ENCODE results near the gene CBX7. TPM values are rescaled to one million over a fixed set of nuclear protein-coding genes. Genes with fewer than 3 reads are reported as not detected.
"Not testable (repeated sequence)": the region's sequence is repeated elsewhere in the genome, so short reads cannot be mapped to it uniquely, and the experiment has no call there.

The CBX7 gene
- total RNA-seq, 2 experiments from 2014 or later, result 11.9 to 19.6 TPM

GRCh38 chr22:39173050-39173706 is 20.7 kb upstream of the CBX7 start:
- Histone ChIP-seq H3K9me3 (ENCODE audit: low read length) (no peaks in the 10 kb centered on the region), H3K79me2 (ENCODE audit: insufficient read depth, low read depth, low read length) (no peaks in the 10 kb centered on the region), H4K20me1 (ENCODE audit: insufficient read depth, low read length) (no peaks in the 10 kb centered on the region), H3K9me2 (ENCODE audit: insufficient read depth, low read length) (no peaks in the 10 kb centered on the region), H3K27ac (ENCODE audit: low read depth, low read length, poor library complexity, severe bottlenecking) (peak overlapping the region; percentile 91), H3K4me2 (ENCODE audit: low read length) (0 out of 2 replicates have a peak overlapping the region, but pooled peaks have one; percentile 0), H2AFZ (ENCODE audit: low read length) (no peak overlapping the region), H3K4me3 (ENCODE audit: low read depth, low read length, poor library complexity, severe bottlenecking) (no peak overlapping the region), H3K36me3 (ENCODE audit: insufficient read depth, low read length) (no peaks in the 10 kb centered on the region), H3K4me1 (ENCODE audit: insufficient read depth, low read length, poor library complexity, severe bottlenecking) (peaks cover 67% of the 10 kb centered on the region)
- BruUV-seq (replicated peaks), result no TSS peak
- POLR2A ChIA-PET, result no interaction called here
- TF ChIP-seq EZH2phosphoT487 (IDR thresholded peaks at IDR 0.05; ENCODE audit: borderline replicate concordance, low read depth, low read length), result no peak
- no peak for TF ChIP-seq CTCF (conservative IDR thresholded peaks at IDR 0.05; ENCODE audit: low read length)
- intact Hi-C loops (cut with micrococcal nuclease; ENCODE audit: unreplicated experiment), result no loop called here
- CTCF ChIA-PET (ENCODE audit: unreplicated experiment), result no interaction called here
- DNase-seq (ENCODE audit: low spot score), result no peak

- H3K36me3 ChIP-seq (ENCODE audit: insufficient read depth, low read length); H3K9me2 ChIP-seq (ENCODE audit: insufficient read depth, low read length); H3K9me3 ChIP-seq (ENCODE audit: low read length); H3K4me3 ChIP-seq (ENCODE audit: low read depth, low read length, poor library complexity, severe bottlenecking); BruUV-seq (replicated peaks); CTCF ChIA-PET (ENCODE audit: unreplicated experiment); intact Hi-C loops (cut with micrococcal nuclease; ENCODE audit: unreplicated experiment); DNase-seq (ENCODE audit: low spot score); H4K20me1 ChIP-seq (ENCODE audit: insufficient read depth, low read length); H3K79me2 ChIP-seq (ENCODE audit: insufficient read depth, low read depth, low read length): not testable (repeated sequence)
- H2AFZ ChIP-seq (ENCODE audit: low read length), result peak overlapping the region; percentile 85; the same call in 1 of the 2 replicates
- peak overlapping the region; percentile 91 for H3K27ac ChIP-seq (ENCODE audit: low read depth, low read length, poor library complexity, severe bottlenecking)
- POLR2A ChIA-PET, result interaction anchor here (0.7 to 2.9 kb wide), 2 partner anchors 120 to 147 kb away, joined by 4 to 11 read pairs; partner anchors contain the start of gene RPL3
- H3K4me1 ChIP-seq (ENCODE audit: insufficient read depth, low read length, poor library complexity, severe bottlenecking), result peaks cover 67% of the 10 kb centered on the region
- H3K4me2 ChIP-seq (ENCODE audit: low read length), result peak overlapping the region; percentile 74
Observed at GRCh38 chr22:39172265-39173049, 20.0 kb upstream of the CBX7 start.

GRCh38 chr22:39171623-39172264 is 19.3 kb upstream of the CBX7 start:
- CTCF ChIA-PET (ENCODE audit: unreplicated experiment), result interaction anchor here (0.6 to 2.0 kb wide), 7 partner anchors 11 to 357 kb away, joined by 3 to 11 read pairs (median 4); no protein-coding TSS in a partner anchor
- Histone ChIP-seq H3K27ac (ENCODE audit: low read depth, low read length, poor library complexity, severe bottlenecking) (peak overlapping the region; percentile 91), H3K4me1 (ENCODE audit: insufficient read depth, low read length, poor library complexity, severe bottlenecking) (peaks cover 67% of the 10 kb centered on the region), H3K9me3 (ENCODE audit: low read length) (no peaks in the 10 kb centered on the region), H3K36me3 (ENCODE audit: insufficient read depth, low read length) (no peaks in the 10 kb centered on the region), H2AFZ (ENCODE audit: low read length) (peak overlapping the region; percentile 85; the same call in 1 of the 2 replicates), H3K9me2 (ENCODE audit: insufficient read depth, low read length) (no peaks in the 10 kb centered on the region), H3K79me2 (ENCODE audit: insufficient read depth, low read depth, low read length) (no peaks in the 10 kb centered on the region), H4K20me1 (ENCODE audit: insufficient read depth, low read length) (no peaks in the 10 kb centered on the region), H3K4me3 (ENCODE audit: low read depth, low read length, poor library complexity, severe bottlenecking) (peak overlapping the region; percentile 48), H3K4me2 (ENCODE audit: low read length) (peak overlapping the region; percentile 74)
- TF ChIP-seq EZH2phosphoT487 (IDR thresholded peaks at IDR 0.05; ENCODE audit: borderline replicate concordance, low read depth, low read length) (no peak), CTCF (conservative IDR thresholded peaks at IDR 0.05; ENCODE audit: low read length) (no peak)
- POLR2A ChIA-PET, result interaction anchor here (0.5 to 2.9 kb wide), 2 partner anchors 17 to 147 kb away, joined by 4 to 11 read pairs; partner anchors contain the start of gene RPL3
- intact Hi-C loops (cut with micrococcal nuclease; ENCODE audit: unreplicated experiment), result loop anchor here (2.0 kb wide), 1 partner anchor 357 kb away; no protein-coding TSS in a partner anchor
- DNase-seq (ENCODE audit: low spot score), result peak; percentile 66
- no TSS peak for BruUV-seq (replicated peaks)

Measured in OCI-LY7 (cell line).